Sigmoid colon (tissue), 3 donors: ENCODE results near the gene ZNF396.

Source experiments
- CTCF ChIP-seq, 4 experiments: fragments of 450-650 bp in 3 of 4; fragments of 200-600 bp in 1 of 4; IDR thresholded peaks; one replicate each; pipeline ENCODE4 v1.5.1; 2016 to 2019; ENCODE audit warnings: antibody characterized with exemption in 4 of 4, mild to moderate bottlenecking in 3 of 4, moderate library complexity in 2 of 4
- POLR2A ChIP-seq, 2 donors: fragments of 450-650 bp; IDR thresholded peaks; one replicate each; pipeline ENCODE4 v1.6.1; 2016; ENCODE audit warnings: antibody characterized with exemption in 2 of 2, mild to moderate bottlenecking in 2 of 2, moderate library complexity in 2 of 2

DNA sequence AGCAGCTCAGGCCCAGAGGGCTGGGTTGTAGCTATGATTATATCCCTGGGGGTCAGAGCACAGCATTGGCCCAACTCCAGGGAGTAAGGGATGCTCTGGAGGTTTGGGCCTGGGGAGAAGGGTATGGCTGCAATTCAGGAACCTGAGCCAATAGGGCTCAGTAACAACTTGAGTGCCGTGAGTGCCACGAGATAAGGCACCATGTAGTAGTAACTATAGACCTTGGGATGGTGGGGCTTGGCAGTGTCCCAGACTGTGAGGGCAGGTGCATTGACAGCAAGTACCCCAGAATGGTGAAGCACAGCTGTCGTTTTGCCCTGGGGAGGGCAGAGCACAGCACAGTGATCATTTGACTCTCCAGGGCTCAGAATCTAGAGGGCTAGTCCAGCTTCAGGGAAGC lies 45.1 kb upstream of the ZNF396 start:
- TF ChIP-seq POLR2A (IDR thresholded peaks at IDR 0.05), result no peak
- no peak for TF ChIP-seq CTCF (IDR thresholded peaks at IDR 0.05)
